Measurements from ENCODE around the gene CEP83. TPM values are rescaled to one million over a fixed set of nuclear protein-coding genes. Genes with fewer than 3 reads are reported as not detected.

Gene CEP83
- polyA plus RNA-seq, 1 donor = 16.8 TPM

- DNase-seq = no peak
Measured at GRCh38 chr12:94304566-94305061, 155.1 kb downstream of the CEP83 start.

DNA sequence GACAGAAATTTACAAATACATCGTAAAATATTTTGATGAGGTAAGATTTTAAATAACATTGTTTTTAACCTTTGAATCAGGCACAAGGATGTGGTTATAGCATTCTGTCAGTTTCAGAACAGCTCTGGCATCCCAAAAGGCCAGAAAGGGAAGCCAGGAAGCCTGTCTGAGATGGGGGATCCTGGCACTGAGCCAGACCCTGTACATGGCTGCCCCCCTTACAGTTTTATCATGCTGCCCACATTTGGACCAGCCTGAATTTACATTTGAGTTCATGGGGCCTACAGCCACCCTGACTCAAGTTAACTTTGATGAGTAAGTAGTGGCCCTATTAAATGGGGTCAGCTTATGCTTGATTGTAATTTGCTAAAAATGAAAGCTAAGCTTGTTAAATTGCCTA lies 155.7 kb downstream of the CEP83 start:
- no peak for DNase-seq

GRCh38 chr12:94299846-94300245 lies 159.8 kb downstream of the CEP83 start:
- no peak for DNase-seq

- DNase-seq = no peak
Measured at GRCh38 chr12:94297876-94298505, 161.7 kb downstream of the CEP83 start.

- DNase-seq = no peak
Measured at GRCh38 chr12:94297096-94297699, 162.5 kb downstream of the CEP83 start.

DNA sequence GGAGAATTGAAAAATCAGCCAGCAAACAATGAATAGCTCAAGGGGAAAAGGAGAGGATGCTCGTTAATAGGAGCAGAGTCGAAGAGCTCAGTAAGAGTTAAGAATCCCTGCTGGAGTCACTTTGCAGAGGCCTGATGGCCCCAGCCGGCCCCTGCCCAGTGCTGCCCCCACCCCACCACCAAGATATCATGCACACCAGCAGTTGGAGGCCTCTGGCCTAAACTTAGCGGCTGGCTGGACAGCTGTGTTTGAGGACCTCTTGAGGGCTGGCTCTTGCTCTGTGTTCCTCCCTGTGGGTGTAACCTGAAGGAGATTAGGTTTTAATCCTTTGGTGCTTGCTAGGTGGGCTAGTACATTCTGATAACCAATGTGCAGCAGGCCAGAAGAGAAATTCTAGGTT lies 169.3 kb downstream of the CEP83 start:
- no peak for DNase-seq

GRCh38 chr12:94289461-94290312 lies 170.0 kb downstream of the CEP83 start:
- DNase-seq = peak; percentile 60

GRCh38 chr12:94287245-94287628 lies 172.4 kb downstream of the CEP83 start:
- DNase-seq = no peak

DNA sequence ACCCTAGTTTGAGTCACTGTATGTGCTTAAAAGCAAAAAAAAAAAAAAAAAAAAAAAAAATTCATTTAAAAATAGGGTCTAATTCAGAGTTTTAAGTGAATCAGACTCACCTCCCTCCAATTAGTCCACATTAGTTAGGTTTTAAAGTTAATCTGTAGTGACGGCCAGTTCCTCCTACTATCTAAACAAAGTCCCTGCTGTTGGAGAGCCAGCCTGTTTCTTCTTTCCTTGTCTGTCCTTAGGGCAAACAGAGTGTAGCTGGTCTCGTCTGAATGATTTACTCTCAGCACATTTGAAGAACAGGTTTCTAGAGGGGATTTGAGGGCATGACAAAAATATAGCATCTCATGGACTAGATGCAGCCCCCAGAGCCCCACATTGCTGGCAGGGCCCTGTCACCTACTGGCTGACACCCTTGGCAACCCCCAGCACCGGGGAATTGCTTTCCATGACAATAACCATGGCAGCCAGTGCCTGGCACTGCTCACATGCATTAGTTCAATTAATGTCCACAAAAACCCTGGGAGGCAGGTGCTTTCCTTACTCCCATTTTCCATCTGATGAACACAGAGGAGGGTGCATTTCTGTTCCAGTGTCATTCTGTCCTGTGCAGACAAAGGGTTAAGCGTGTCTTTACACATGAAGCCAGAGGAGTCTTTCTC lies 173.0 kb downstream of the CEP83 start:
- no peak for DNase-seq

DNA sequence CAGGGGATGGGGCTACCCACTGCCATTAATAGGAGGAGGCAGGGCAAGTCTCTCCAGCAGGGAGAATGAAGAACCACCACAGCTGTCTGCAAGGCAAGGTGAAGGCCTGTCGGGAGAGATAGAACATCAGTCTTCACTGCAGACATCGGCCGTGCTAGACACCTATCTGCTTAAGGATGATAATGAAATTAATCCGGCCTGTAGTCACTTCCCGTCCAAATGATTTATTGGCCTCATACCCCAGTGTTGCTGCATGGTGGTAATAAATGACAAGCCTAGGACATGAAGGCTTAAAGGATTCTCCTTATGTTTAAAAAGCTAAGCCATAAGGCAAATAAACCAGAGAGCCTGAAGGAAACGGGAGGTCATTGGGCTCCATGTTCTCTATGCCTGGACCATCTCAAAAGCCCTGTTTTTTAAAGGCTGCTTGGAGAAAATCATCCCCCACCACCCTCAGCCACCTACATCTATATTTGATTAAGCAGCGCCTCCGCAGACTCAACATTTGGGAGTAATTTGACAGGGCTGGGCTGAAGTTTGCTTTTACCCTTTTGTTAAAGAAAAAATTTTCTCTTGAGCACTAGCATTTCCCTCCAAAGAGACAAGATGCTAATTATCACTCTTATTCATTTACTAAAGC lies 173.6 kb downstream of the CEP83 start:
- no peak for DNase-seq

- DNase-seq = no peak
Measured at GRCh38 chr12:94284859-94285258, 174.8 kb downstream of the CEP83 start.

GRCh38 chr12:94284046-94284445 lies 175.6 kb downstream of the CEP83 start:
- DNase-seq = no peak

DNA sequence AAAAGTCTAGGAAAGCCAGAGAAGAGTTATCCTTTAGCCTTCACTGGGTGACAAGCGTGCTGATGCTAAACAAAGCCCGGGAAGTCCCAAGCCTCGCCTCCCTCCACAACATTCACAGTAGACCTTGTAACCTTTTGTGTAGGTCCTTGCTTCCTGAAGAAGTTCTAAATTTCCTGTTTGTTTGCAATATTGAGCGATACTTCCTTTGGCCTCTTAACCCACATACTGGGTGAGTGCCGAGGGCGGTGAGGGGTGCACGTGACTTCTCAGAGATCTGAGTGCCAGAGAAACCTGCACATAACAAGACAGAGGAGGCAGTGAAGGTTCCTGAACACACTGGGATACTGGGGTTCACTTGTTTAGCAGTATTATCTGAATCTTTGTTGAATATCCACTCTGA lies 177.0 kb downstream of the CEP83 start:
- DNase-seq = no peak

DNA sequence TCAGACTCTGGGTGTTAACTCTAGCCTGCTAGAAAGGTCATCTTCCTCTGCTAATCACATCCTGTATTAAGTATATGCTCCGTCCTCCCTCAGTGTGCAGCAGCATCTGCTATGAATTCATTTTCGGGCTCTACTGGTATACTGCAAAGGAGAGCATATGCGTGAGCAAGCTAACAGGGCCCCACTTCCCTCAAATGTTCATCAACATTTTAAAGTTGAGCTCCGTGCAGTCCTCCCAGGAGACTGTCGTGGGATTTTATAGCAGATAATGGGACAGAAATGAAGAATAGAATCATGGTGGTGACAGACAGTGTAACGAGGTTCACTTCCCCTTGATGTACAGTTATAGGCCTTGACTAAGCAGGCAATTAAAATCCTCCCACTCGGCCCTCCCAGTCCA lies 179.6 kb downstream of the CEP83 start:
- DNase-seq = no peak

GRCh38 chr12:94277426-94278000 lies 182.2 kb downstream of the CEP83 start:
- DNase-seq = no peak

- DNase-seq = no peak
Measured at GRCh38 chr12:94276725-94277124, 182.9 kb downstream of the CEP83 start.

- no peak for DNase-seq
Measured at GRCh38 chr12:94273272-94273671, 186.4 kb downstream of the CEP83 start.

GRCh38 chr12:94272280-94272679 lies 187.4 kb downstream of the CEP83 start:
- no peak for DNase-seq

DNA sequence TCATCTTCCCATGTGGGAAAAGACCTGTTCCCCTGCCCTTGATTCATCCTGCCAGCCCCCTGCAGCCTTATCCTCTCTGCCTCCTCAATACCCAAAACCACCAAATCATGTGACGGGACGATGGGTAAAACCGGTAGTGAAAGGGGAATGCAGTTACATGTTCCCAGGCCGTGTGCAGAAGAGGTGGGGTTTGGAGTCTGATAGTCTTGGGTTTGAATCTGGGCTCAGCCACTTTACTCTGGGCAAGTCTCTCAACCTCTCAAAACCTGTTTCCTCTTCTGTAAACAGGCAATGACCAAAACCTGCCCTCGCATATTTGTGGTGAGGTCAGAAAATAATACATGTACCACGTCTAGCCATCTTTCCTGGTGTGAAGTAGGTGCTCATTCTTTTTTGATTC lies 188.3 kb downstream of the CEP83 start:
- DNase-seq = no peak

DNA sequence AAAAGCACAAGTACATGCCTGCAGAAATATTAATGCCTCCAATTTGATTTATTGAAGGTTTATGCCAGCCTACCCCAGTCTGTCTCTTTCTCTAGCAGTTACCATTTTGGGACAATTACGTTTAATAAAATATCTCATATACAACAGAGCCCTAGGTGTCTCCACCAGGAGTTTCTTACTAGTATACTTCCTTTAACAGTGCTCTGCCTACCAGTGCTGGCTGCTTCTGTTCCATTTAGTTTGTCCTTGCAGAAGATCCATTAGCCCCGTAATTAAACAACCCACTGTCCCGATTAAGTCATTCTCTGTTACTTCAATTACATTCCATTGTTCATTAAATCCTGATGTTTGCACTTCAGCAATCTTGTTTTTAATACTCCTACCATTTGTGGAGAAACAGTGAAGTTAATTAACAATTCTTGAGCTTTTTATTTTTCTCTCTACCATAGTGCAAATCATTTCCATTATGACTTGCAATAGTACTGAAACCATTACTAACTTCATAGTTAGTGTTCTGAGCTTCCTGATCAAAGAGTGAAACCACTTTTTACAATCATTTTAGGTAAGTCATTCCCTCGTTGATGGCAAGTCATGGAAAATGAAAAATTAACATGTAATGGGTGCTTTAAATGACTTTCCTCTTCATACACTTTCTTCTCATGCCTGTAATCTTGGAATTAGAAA lies 190.2 kb downstream of the CEP83 start:
- DNase-seq = no peak

DNA sequence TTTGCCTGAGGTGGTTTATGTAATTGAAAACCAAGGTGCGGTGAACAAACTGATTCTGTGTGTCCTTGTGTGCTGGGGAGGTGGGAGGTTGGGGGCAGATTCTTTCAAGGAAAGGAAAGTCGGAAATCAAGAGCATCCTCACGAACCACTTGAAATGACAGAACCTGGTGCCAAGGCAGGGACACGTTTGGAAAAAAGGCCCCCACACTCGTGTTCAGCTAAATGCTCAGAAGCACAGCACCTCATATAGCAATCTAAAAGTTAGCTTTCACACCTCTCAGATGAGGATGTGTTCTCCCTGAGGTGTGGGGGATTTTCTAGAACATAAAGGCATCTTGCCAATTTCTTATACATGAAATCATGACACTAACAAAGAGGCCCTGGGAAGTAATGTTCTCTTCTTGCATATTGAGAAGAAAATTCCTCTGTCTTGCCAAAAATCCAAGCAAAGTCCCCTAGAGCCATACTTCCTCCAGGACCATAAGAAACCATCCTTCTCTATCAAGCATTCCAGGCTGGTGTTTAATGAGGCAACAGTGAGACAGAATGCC lies 191.7 kb downstream of the CEP83 start:
- DNase-seq = no peak
